Small intestine (tissue), 7 donors: ENCODE measurements around the gene CDKN1B. TPM values are rescaled to one million over a fixed set of nuclear protein-coding genes. Genes with fewer than 3 reads are reported as not detected.
A peak's percentile ranks its signal among the peaks of the same experiment; 100 is the strongest.

ENCODE experiments used
- DNase-seq, 2 donors: peaks; one replicate each; pipeline versions ENCODE4 v3.0.0 to v3.0.0-alpha.2; 2013
- FAIRE-seq: peaks from 2 replicates; lab custom pipeline; 2012; peaks lifted over from hg19 to GRCh38; lab: Jason Lieb, UNC
- H3K27ac ChIP-seq, 3 donors: one replicate each; pipeline ENCODE4 v1.5.1; 2013; ENCODE audit warnings: low read length in 2 of 3, mild to moderate bottlenecking in 2 of 3, control low read depth in 1 of 3, inconsistent platforms in 1 of 3, low read depth in 1 of 3, moderate library complexity in 1 of 3
- H3K27me3 ChIP-seq, 3 donors: one replicate each; pipeline ENCODE4 v1.6.1; 2013; ENCODE audit warnings: low read length in 3 of 3, inconsistent platforms in 1 of 3; ENCODE audit not compliant: control insufficient read depth in 3 of 3, insufficient read depth in 3 of 3
- H3K36me3 ChIP-seq, 3 donors: one replicate each; pipeline ENCODE4 v1.6.1; 2013; ENCODE audit warnings: low read length in 3 of 3, inconsistent platforms in 1 of 3, low read depth in 1 of 3, mild to moderate bottlenecking in 1 of 3, moderate library complexity in 1 of 3; ENCODE audit not compliant: control insufficient read depth in 3 of 3, insufficient read depth in 2 of 3
- H3K4me1 ChIP-seq, 3 donors: one replicate each; pipeline ENCODE4 v1.6.1; 2013; ENCODE audit warnings: low read length in 2 of 3, inconsistent platforms in 1 of 3, low read depth in 1 of 3, mild to moderate bottlenecking in 1 of 3, moderate library complexity in 1 of 3; ENCODE audit not compliant: control insufficient read depth in 3 of 3, insufficient read depth in 2 of 3
- H3K4me3 ChIP-seq, 3 donors: one replicate each; pipeline ENCODE4 v1.5.1; 2013; ENCODE audit warnings: low read length in 3 of 3, control low read depth in 1 of 3, inconsistent platforms in 1 of 3, low read depth in 1 of 3, mild to moderate bottlenecking in 1 of 3, moderate library complexity in 1 of 3
- H3K9me3 ChIP-seq, 2 donors: one replicate each; pipeline ENCODE4 v1.6.1; 2013; ENCODE audit warnings: low read depth in 1 of 2, low read length in 1 of 2; ENCODE audit not compliant: control insufficient read depth in 2 of 2, insufficient read depth in 1 of 2
- WGBS, 3 donors: extraction: QIAGEN DNeasy Blood & Tissue Kit; methylation state at CpG; one replicate each; pipeline ENCODE4 v1.1.7; 2013; 5-methylcytosine and 5-hydroxymethylcytosine counted together
- polyA plus RNA-seq, 4 donors: library from polyadenylated mRNA; stranded (reverse) in 3 of 4; unstranded in 1 of 4; fragments of 200-250 nt in 3 of 4; fragments of 120-200 nt in 1 of 4; gene quantifications; one replicate each; pipeline versions ENCODE4 v1.2.1 to v1.2.3, GENCODE V29; 2013
- donor health status: healthy with polysubstance abuse.
- donor health status: control.
- donor health status: control.
- donor health status: Bipolar disorder and iron deficiency.
- donor health status: healthy.

The CDKN1B gene
- polyA plus RNA-seq, 4 donors = 33.8 to 80.1 (median 50.2) TPM

- WGBS, 3 donors = 0 to 1% (median 1%) methylated on average over 14 of the region's 14 CpGs
- Histone ChIP-seq H3K27me3 (no peaks in the 10 kb centered on the region), H3K9me3 (no peaks in the 10 kb centered on the region), H3K36me3 (peaks cover 0 to 15% (median 4%) of the 10 kb centered on the region in 3 donors), H3K27ac (peak overlapping the region; percentile 93 to 100 (median 99)), H3K4me1 (peaks cover 1 to 20% (median 3%) of the 10 kb centered on the region in 3 donors), H3K4me3 (peak overlapping the region; percentile 69 to 100 (median 88))
- no peak for FAIRE-seq
- DNase-seq = peak; percentile 41 to 50
Measured at GRCh38 chr12:12718853-12719252, 1.7 kb downstream of the CDKN1B start.

- H3K27me3 ChIP-seq = no peaks in the 10 kb centered on the region
- DNase-seq (peak; percentile 38 to 54), FAIRE-seq (no peak)
- H3K9me3 ChIP-seq = no peaks in the 10 kb centered on the region
- WGBS, 3 donors = 1 to 8% (median 7%) methylated on average over 3 of the region's 3 CpGs
- H3K36me3 ChIP-seq = peaks cover 0 to 15% (median 4%) of the 10 kb centered on the region in 3 donors
- peak overlapping the region; percentile 93 to 100 (median 99) for H3K27ac ChIP-seq
- H3K4me3 ChIP-seq = peak overlapping the region; percentile 69 to 100 (median 88)
- H3K4me1 ChIP-seq = peaks cover 0 to 19% (median 1%) of the 10 kb centered on the region in 3 donors
Measured at GRCh38 chr12:12719496-12719895, 2.3 kb downstream of the CDKN1B start.

- no peaks in the 10 kb centered on the region for H3K27me3 ChIP-seq
- no peaks in the 10 kb centered on the region for H3K9me3 ChIP-seq
- H3K36me3 ChIP-seq = peaks cover 0 to 15% (median 4%) of the 10 kb centered on the region in 3 donors
- DNase-seq (peak; percentile 27 to 42), FAIRE-seq (no peak)
- H3K4me1 ChIP-seq = peaks cover 0 to 14% (median 1%) of the 10 kb centered on the region in 3 donors
- 2 to 28% (median 14%) methylated on average over 4 of the region's 4 CpGs for WGBS, 3 donors
- H3K27ac ChIP-seq = peak overlapping the region in 2 of 3 donors; percentile 82 to 99
- H3K4me3 ChIP-seq = peak overlapping the region in 2 of 3 donors; percentile 42 to 88
Measured at GRCh38 chr12:12720052-12720451, 2.9 kb downstream of the CDKN1B start.

GRCh38 chr12:12720672-12721161 is 3.5 kb downstream of the CDKN1B start:
- FAIRE-seq = no peak
- peak; percentile 40 to 64 for DNase-seq
- no peaks in the 10 kb centered on the region for H3K27me3 ChIP-seq
- H3K9me3 ChIP-seq = no peaks in the 10 kb centered on the region
- H3K36me3 ChIP-seq = peaks cover 0 to 15% (median 4%) of the 10 kb centered on the region in 3 donors
- peaks cover 0 to 7% (median 0%) of the 10 kb centered on the region in 3 donors for H3K4me1 ChIP-seq
- H3K27ac ChIP-seq = peak overlapping the region; percentile 64 to 99 (median 82)
- WGBS, 3 donors = 6 to 27% (median 26%) methylated on average over 4 of the region's 4 CpGs
- H3K4me3 ChIP-seq = peak overlapping the region in 2 of 3 donors; percentile 33 to 37

GRCh38 chr12:12721176-12721751 is 4.1 kb downstream of the CDKN1B start:
- no peaks in the 10 kb centered on the region for H3K27me3 ChIP-seq
- H3K4me1 ChIP-seq = peaks cover 0 to 2% (median 0%) of the 10 kb centered on the region in 3 donors
- WGBS, 3 donors = 5 to 34% (median 9%) methylated on average over 3 of the region's 3 CpGs
- peaks cover 0 to 15% (median 4%) of the 10 kb centered on the region in 3 donors for H3K36me3 ChIP-seq
- no peak overlapping the region for H3K4me3 ChIP-seq
- DNase-seq (peak; percentile 32 to 53), FAIRE-seq (no peak)
- peak overlapping the region in 2 of 3 donors; percentile 49 to 99 for H3K27ac ChIP-seq
- no peaks in the 10 kb centered on the region for H3K9me3 ChIP-seq

GRCh38 chr12:12721814-12722434 is 4.8 kb downstream of the CDKN1B start:
- WGBS, 3 donors = 9 to 40% (median 15%) methylated on average over 2 of the region's 2 CpGs
- FAIRE-seq (no peak), DNase-seq (peak in 1 of 2 donors; percentile 26)
- peaks cover 0 to 15% (median 4%) of the 10 kb centered on the region in 3 donors for H3K36me3 ChIP-seq
- peak overlapping the region; percentile 62 to 99 (median 76) for H3K27ac ChIP-seq
- no peak overlapping the region for H3K4me3 ChIP-seq
- H3K9me3 ChIP-seq = no peaks in the 10 kb centered on the region
- H3K27me3 ChIP-seq = no peaks in the 10 kb centered on the region
- peaks cover 0 to 2% (median 0%) of the 10 kb centered on the region in 3 donors for H3K4me1 ChIP-seq

GRCh38 chr12:12722435-12723148 is 5.4 kb downstream of the CDKN1B start:
- peaks cover 0 to 2% (median 0%) of the 10 kb centered on the region in 3 donors for H3K4me1 ChIP-seq

More at GRCh38 chr12:12722435-12723148, 5.4 kb downstream of the CDKN1B start:
- H3K27me3 ChIP-seq = no peaks in the 10 kb centered on the region
- no peak overlapping the region for H3K4me3 ChIP-seq
- FAIRE-seq = peak; percentile 53
- H3K27ac ChIP-seq = peak overlapping the region; percentile 62 to 99 (median 76)
- peaks cover 0 to 15% (median 4%) of the 10 kb centered on the region in 3 donors for H3K36me3 ChIP-seq
- H3K9me3 ChIP-seq = no peaks in the 10 kb centered on the region
- peak; percentile 63 to 68 for DNase-seq
- WGBS, 3 donors = 4 to 16% (median 7%) methylated on average over 3 of the region's 3 CpGs
